CD4-positive, alpha-beta T cell (primary cell): ENCODE measurements around the gene TRHDE. TPM values are rescaled to one million over a fixed set of nuclear protein-coding genes. Genes with fewer than 3 reads are reported as not detected.

Experiments
- ATAC-seq: fragments of 200-7000 bp; cut with Tn5 transposase; one replicate; pipeline ENCODE4 v1.10.0; 2022; ENCODE audit warnings: mild to moderate bottlenecking; ENCODE audit not compliant: poor library complexity
- CTCF ChIA-PET: fragments of 350-600 bp; sonication (Branson Sonifier 250); formaldehyde crosslinking; loops from one replicate; lab custom pipeline; 2021; ENCODE audit warnings: antibody characterized with exemption, inconsistent platforms; lab: Charles Lee
- POLR2A ChIA-PET: fragments of 350-600 bp; sonication (Branson Sonifier 250); formaldehyde crosslinking; loops from one replicate; lab custom pipeline; 2021; ENCODE audit warnings: antibody characterized with exemption, inconsistent platforms; lab: Charles Lee
- DNase-seq, 14 experiments: peaks; one replicate each; pipeline ENCODE4 v3.0.0-alpha.2; 2013 to 2020; ENCODE audit warnings: mixed read lengths in 2 of 14
- H3K27ac ChIP-seq, 2 donors: one replicate each; pipeline versions ENCODE4 v1.5.1 to v1.7.0; 2013; ENCODE audit warnings: low read length in 2 of 2, low read depth in 1 of 2, mild to moderate bottlenecking in 1 of 2
- H3K27me3 ChIP-seq, 2 experiments: 1 replicate in 1 of 2; 2 replicates in 1 of 2; pipeline versions ENCODE4 v1.6.1 to v1.7.0; 2013; ENCODE audit warnings: low read length in 2 of 2, control low read depth in 1 of 2, mild to moderate bottlenecking in 1 of 2, moderate library complexity in 1 of 2; ENCODE audit not compliant: insufficient read depth in 2 of 2, control insufficient read depth in 1 of 2
- H3K36me3 ChIP-seq: one replicate; pipeline ENCODE4 v1.6.1; 2013; ENCODE audit warnings: low read length, control low read depth; ENCODE audit not compliant: insufficient read depth
- H3K4me1 ChIP-seq: one replicate; pipeline ENCODE4 v1.6.1; 2013; ENCODE audit warnings: low read length, control low read depth; ENCODE audit not compliant: insufficient read depth
- H3K4me3 ChIP-seq: one replicate; pipeline ENCODE4 v1.5.1; 2013; ENCODE audit warnings: mild to moderate bottlenecking, low read length, moderate library complexity
- H3K9me3 ChIP-seq, 2 experiments: 1 replicate in 1 of 2; 2 replicates in 1 of 2; pipeline versions ENCODE4 v1.6.1 to v1.7.0; 2013; ENCODE audit warnings: low read length in 2 of 2, mild to moderate bottlenecking in 2 of 2, control low read depth in 1 of 2, moderate library complexity in 1 of 2; ENCODE audit not compliant: control insufficient read depth in 1 of 2, insufficient read depth in 1 of 2
- H3K27ac Mint-ChIP-seq: one replicate; pipeline ENCODE4 v1.8.0; 2020; ENCODE audit warnings: mixed read lengths
- H3K27me3 Mint-ChIP-seq: one replicate; pipeline ENCODE4 v1.8.0; 2021; ENCODE audit warnings: mixed read lengths
- H3K36me3 Mint-ChIP-seq: one replicate; pipeline ENCODE4 v1.8.0; 2021; ENCODE audit warnings: low read depth, mixed read lengths
- H3K4me1 Mint-ChIP-seq: one replicate; pipeline ENCODE4 v1.8.0; 2021; ENCODE audit warnings: low read depth, mixed read lengths
- H3K4me3 Mint-ChIP-seq: one replicate; pipeline ENCODE4 v1.8.0; 2020; ENCODE audit warnings: mild to moderate bottlenecking, mixed read lengths
- H3K9me3 Mint-ChIP-seq: one replicate; pipeline ENCODE4 v1.8.0; 2020; ENCODE audit warnings: mixed read lengths
- intact Hi-C, 2 experiments: fragments of 100-400 bp; cut with DNase I in 1 of 2; cut with micrococcal nuclease in 1 of 2; formaldehyde crosslinking; loops; one replicate each; pipeline versions ENCODE4 v1.15.1 to v1.9.0; 2023 to 2025; cut with DNase I, micrococcal nuclease
- total RNA-seq, 174 experiments: library from RNA in 2 of 174; stranded (reverse) in 2 of 174; gene quantifications; one replicate each; pipeline ENCODE4 v1.2.3 and lab custom pipeline; 2021 to 2026
- TF ChIP-seq, protein P1 (sequence below): fragments of 200-600 bp; IDR thresholded peaks from one replicate; pipeline ENCODE4 v1.8.0; 2022; ENCODE audit warnings: antibody characterized with exemption, mild to moderate bottlenecking

Gene TRHDE
- total RNA-seq, 2 experiments from 2014 or later: not detected

DNA sequence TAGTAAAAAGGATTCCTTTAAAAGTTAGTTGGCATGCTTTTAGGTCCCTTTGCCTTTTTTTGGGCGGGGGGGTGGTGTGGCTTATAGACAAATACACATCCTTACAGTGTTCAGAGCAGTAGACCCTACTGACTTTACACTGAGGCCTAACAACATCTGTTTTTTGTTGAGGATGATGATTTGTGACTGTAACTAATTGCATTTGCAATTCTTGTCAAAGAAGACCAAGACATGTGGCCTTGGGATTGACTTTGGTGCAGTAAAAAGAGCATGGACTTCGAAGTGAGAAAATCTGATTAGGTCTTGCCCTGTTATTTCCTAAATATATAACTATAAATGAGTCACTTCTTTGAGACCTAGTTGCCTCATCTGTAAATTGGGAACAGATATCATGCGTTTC is 77.3 kb downstream of the TRHDE start:
- intact Hi-C loops: no loop called here
- H3K4me3 Mint-ChIP-seq: no peak overlapping the region
- no peaks in the 10 kb centered on the region for H3K27me3 Mint-ChIP-seq
- Histone ChIP-seq H3K36me3 (no peaks in the 10 kb centered on the region), H3K4me3 (no peak overlapping the region), H3K9me3 (no peaks in the 10 kb centered on the region), H3K27ac (no peak overlapping the region), H3K4me1 (no peaks in the 10 kb centered on the region), H3K27me3 (no peaks in the 10 kb centered on the region)
- H3K27ac Mint-ChIP-seq: no peak overlapping the region
- ATAC-seq: no peak
- DNase-seq: no peak
- H3K9me3 Mint-ChIP-seq: no peaks in the 10 kb centered on the region
- H3K36me3 Mint-ChIP-seq: no peaks in the 10 kb centered on the region
- no peaks in the 10 kb centered on the region for H3K4me1 Mint-ChIP-seq
- ChIA-PET CTCF (no interaction called here), POLR2A (no interaction called here)
- TF ChIP-seq, protein P1, sequence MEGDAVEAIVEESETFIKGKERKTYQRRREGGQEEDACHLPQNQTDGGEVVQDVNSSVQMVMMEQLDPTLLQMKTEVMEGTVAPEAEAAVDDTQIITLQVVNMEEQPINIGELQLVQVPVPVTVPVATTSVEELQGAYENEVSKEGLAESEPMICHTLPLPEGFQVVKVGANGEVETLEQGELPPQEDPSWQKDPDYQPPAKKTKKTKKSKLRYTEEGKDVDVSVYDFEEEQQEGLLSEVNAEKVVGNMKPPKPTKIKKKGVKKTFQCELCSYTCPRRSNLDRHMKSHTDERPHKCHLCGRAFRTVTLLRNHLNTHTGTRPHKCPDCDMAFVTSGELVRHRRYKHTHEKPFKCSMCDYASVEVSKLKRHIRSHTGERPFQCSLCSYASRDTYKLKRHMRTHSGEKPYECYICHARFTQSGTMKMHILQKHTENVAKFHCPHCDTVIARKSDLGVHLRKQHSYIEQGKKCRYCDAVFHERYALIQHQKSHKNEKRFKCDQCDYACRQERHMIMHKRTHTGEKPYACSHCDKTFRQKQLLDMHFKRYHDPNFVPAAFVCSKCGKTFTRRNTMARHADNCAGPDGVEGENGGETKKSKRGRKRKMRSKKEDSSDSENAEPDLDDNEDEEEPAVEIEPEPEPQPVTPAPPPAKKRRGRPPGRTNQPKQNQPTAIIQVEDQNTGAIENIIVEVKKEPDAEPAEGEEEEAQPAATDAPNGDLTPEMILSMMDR: no peak

DNA sequence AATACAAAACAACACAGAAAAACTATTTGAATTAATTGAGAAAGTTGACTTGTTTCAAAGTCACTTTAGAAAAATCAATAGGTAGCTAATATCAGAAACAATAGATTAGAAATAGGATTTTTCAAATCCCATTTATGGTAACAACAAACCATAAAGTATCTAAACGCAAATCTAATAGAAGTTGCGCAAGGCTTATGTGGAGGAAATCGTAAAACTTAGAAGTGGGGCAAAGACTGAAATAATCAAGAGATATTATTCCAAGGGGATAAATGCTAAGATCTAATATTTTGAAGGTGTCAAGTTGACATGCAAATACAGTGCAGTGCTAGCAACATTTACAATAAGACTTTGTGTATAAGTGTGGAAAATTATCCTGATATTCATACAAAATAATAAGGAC is 87.2 kb downstream of the TRHDE start:
- Histone ChIP-seq H3K4me1 (no peaks in the 10 kb centered on the region), H3K27me3 (no peaks in the 10 kb centered on the region), H3K27ac (no peak overlapping the region), H3K9me3 (no peaks in the 10 kb centered on the region), H3K4me3 (no peak overlapping the region), H3K36me3 (no peaks in the 10 kb centered on the region)
- H3K36me3 Mint-ChIP-seq: no peaks in the 10 kb centered on the region
- CTCF ChIA-PET: no interaction called here
- TF ChIP-seq, protein P1: no peak
- peaks cover 2% of the 10 kb centered on the region for H3K9me3 Mint-ChIP-seq
- no peak for DNase-seq
- no peak overlapping the region for H3K27ac Mint-ChIP-seq
- no peaks in the 10 kb centered on the region for H3K4me1 Mint-ChIP-seq
- H3K27me3 Mint-ChIP-seq: no peaks in the 10 kb centered on the region
- POLR2A ChIA-PET: no interaction called here
- no peak for ATAC-seq
- H3K4me3 Mint-ChIP-seq: no peak overlapping the region
- intact Hi-C loops: no loop called here

DNA sequence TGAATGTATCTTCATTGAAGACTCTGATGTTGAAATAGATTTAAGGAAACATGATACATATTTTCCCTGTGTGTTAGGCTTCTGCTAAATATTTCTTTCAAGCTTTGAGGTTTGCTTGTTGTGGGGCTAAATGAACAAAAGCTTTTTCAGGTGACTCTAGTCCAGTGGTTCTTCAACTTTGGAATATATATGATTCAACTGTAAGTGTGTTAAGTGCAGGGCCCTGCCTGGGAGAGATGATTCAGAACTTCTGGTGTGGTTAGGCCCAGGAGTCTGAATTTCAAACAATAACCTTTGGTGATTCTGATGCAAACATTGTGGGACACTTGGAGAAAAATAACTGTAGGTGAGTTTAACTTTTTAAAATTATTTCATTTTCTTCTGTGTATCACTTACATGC is 93.0 kb downstream of the TRHDE start:
- ChIA-PET CTCF (no interaction called here), POLR2A (no interaction called here)
- DNase-seq: no peak
- Histone ChIP-seq H3K36me3 (no peaks in the 10 kb centered on the region), H3K4me1 (no peaks in the 10 kb centered on the region), H3K9me3 (no peaks in the 10 kb centered on the region), H3K27me3 (no peaks in the 10 kb centered on the region), H3K4me3 (no peak overlapping the region), H3K27ac (no peak overlapping the region)
- H3K27ac Mint-ChIP-seq: no peak overlapping the region
- TF ChIP-seq, protein P1: no peak
- intact Hi-C loops: no loop called here
- H3K36me3 Mint-ChIP-seq: no peaks in the 10 kb centered on the region
- no peaks in the 10 kb centered on the region for H3K9me3 Mint-ChIP-seq
- no peak for ATAC-seq
- no peak overlapping the region for H3K4me3 Mint-ChIP-seq
- H3K27me3 Mint-ChIP-seq: no peaks in the 10 kb centered on the region
- H3K4me1 Mint-ChIP-seq: no peaks in the 10 kb centered on the region
